CD4-positive, alpha-beta T cell treated with Interleukin-4 for 4 hours (primary cell): ENCODE data around the gene MFAP1.
"Not testable (repeated sequence)": the region's sequence is repeated elsewhere in the genome, so short reads cannot be mapped to it uniquely, and the experiment has no call there.

Source experiments
- DNase-seq: peaks from one replicate; pipeline ENCODE4 v3.0.0-alpha.2; 2020

The MFAP1 gene, protein sequence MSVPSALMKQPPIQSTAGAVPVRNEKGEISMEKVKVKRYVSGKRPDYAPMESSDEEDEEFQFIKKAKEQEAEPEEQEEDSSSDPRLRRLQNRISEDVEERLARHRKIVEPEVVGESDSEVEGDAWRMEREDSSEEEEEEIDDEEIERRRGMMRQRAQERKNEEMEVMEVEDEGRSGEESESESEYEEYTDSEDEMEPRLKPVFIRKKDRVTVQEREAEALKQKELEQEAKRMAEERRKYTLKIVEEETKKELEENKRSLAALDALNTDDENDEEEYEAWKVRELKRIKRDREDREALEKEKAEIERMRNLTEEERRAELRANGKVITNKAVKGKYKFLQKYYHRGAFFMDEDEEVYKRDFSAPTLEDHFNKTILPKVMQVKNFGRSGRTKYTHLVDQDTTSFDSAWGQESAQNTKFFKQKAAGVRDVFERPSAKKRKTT

DNA sequence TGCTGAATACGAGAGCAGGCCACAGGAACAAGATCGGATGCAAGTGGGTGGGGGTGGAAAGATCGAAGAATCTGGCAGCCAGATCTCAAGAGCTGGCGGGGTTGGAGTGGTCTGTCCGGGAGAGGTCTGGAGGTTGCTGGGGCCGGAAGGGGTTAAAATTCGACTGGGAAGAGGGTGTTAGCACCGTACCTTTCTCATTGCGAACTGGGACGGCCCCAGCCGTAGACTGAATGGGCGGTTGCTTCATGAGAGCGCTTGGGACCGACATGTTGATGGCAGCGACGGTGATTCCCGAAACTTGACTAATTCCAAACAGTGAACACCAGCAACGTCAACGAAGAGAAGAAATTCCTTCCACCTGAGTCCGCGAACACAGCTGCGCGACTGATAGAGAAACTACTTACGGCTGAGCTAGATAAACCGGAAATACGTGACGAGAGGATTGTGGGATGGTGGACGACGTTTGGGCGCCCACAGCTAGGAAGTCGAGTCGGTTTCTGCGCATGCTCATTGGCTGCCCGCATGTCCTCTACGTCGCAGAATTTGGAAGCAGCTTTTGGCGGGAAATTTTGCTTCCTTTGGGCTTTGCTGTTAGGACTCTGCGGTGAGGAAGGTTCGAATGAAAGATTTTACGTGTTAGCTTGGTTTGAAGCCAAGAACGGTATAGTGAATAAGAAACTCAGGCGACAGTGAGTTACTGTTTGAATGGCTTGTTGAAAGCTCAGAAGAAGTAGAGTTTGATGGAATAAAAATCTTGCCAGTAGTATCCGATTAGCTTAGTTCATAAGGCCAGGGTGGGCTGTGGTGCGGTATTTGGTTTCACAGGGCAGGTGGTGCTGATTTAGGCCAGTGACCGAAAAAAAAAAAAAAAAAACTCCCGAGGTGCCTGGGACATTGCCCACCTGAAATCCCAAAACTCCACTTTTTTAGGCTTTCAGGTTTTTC, at the start of gene MFAP1:
Gene MFAP1 (minus strand): TSS at position 389 of the 945 bp plus-strand sequence. CDS start 121 bp downstream, at position 268.
- DNase-seq = peak; percentile 94

DNA sequence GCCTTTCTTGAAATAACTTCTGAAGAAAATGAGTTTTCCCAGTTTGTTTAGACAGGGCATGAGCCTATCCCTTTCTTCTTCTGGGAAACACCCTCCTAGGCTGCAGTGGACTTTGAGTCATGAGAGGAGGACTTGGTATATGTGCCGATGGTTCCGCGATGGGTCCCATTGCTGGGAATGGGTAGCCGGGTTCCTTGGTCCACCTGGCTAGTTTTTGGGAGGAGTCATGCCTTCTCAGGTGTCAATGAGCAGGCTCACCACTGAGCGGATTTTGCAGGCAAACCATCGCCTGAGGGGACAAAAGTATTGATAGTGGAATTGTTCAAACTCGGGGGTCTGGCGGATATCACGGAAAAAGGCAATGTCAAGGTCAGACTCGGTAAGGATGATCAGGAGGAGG, 49.2 kb upstream of the MFAP1 start:
- no peak for DNase-seq

DNA sequence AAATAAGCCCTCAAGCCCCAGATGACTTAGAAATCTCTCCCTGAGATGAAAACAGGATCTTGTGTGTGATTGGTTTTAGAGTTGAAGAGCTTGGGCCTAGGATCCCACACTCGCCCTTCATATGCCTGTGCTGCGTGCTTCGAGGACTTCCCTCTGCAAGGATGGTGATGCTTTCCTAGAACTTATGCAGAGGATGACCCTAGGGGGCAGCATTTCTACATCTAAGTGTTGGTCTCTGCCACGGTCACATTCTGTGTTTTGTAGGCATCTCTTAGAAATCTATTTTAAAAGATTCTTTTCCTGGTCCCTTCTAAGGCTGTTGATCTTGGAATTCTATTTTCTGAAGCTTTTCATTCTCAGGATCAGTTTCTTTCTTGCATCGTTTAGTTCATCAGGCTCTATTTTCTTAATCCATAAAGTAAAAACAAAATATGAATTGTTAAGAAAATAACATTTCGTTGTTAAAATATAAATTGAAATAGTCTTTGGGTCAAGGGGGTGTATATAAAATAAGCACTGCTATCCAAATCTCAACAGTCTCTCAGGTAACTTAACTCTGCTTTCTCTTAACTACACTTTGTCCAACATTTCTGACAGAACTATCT, 48.0 kb upstream of the MFAP1 start:
- peak; percentile 8 for DNase-seq

DNA sequence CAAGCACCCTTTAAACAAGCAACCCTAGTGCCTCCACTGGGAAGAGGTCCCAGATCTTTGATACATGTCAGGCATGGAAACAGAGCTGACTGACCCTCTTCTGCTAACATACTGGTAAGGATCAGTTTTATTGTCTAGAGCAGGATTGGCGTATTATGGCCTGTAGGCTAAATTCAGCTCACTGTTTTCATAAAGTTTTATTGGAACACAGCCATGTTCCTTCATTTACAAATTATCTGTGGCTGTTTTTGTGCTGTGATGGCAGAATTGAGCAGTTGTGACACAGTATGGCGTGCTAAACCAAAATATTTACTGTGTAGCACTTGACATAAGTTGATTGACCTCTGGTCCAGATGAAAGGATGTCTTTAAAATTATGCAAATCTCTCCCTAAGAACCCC, 47.3 kb upstream of the MFAP1 start:
- no peak for DNase-seq

DNA sequence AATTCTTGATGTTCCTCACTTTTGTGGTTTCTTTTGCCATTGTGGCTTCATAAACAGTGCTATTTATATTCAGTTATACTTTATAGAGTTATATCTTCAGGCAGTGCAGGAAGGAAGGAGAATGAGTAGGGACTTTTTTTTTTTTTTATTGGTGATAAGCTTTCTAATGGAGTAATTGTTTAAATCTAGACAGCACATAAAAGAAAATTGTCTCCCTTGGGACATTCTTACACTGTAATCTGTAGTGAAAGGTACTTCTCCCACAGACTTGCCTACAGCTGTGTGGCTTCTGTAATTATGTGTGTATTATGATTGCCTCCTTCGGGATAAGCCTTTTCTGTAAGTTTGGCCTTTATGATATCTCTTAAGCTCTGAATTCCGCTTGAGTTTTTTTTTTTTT, 43.9 kb upstream of the MFAP1 start:
- DNase-seq = no peak

DNA sequence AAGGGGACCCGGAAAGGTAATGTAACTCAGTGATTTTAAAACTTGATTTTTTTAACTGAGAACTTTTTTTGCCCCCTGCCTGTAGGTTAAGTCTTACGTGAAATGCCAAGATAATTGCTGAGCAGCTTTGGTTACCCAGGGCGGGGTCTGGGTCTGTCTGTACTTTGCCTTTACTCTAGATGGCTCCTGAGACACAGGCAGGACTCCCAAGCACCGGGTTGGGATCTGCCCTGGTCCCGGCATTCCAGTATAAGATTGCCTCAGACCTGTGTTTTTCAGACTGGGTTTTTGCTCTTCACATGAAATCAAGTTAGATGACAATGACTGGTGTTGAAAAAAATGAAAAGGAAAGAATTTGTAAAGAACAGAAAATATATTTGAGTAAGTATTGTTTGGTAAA, 42.6 kb upstream of the MFAP1 start:
- DNase-seq = no peak

DNA sequence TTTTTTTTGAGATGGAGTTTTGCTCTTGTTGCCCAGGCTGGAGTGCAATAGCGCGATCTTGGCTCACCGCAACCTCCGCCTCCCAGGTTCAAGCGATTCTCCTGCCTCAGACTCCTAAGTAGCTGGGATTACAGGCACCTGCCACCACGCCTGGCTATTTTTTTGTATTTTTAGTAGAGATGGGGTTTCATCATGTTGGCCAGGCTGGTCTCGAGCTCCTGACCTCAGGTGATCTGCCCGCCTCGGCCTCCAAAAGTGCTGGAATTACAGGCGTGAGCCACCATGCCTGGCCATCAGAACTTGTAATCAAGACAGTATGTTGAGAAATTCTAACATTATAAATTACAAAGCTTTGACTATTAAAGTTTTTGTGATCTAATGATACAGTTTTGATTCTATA, 42.1 kb upstream of the MFAP1 start:
- not testable (repeated sequence) for DNase-seq

DNA sequence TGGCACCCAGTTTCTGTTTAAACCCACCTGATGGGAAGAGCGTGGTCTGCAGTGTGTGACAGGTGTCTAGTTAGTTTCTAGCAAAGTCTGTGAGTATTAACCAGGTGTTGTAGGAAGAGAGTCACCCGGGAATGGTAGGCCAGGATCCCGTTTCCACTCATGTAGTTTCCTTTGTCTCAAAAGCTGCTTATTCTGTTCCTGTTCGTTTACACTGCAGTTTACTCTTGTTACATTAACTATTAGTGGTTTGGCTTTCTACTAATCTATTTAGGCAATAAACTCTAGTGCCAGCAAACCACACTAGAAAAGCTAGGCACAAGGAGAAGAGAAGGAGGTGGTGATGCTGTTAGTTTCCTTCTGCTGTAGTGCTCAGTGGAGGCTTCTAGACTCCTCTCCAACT, 35.1 kb upstream of the MFAP1 start:
- no peak for DNase-seq

DNA sequence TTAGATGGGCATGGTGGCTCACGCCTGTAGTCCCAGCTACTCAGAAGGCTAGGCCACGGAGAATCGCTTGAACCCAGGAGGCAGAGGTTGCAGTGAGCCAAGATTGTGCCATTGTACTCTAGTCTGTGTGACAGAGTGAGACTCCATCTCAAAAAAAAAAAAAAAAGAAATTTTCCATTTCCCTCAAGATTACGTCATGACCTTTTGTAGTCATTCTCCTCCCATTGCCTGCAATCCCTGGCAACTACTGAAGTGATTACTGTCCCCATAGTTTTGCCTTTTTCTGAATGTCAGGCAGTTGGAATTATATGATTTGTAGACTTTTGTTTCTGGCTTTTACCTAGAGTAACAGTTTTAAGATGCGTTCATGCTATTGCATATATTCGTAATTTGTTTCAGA, 30.3 kb upstream of the MFAP1 start:
- DNase-seq = no peak

DNA sequence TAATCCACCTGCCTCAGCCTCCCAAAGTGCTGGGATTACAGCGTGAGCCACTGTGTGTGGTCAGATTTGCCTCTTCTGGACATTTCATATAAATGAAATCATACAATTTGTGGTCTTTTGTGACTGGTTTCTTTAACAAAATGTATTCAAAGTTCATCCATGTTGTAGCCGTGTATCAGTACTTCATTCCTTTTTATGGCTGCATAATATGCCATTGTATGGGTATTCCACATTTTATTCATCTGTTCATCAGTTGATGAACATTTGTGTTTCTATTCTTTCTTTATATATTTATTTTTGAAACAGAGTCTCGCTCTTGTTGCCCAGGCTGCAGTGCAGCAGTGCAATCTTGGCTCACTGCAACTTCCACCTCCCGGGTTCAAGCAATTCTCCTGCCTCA, 28.1 kb upstream of the MFAP1 start:
- DNase-seq = no peak

DNA sequence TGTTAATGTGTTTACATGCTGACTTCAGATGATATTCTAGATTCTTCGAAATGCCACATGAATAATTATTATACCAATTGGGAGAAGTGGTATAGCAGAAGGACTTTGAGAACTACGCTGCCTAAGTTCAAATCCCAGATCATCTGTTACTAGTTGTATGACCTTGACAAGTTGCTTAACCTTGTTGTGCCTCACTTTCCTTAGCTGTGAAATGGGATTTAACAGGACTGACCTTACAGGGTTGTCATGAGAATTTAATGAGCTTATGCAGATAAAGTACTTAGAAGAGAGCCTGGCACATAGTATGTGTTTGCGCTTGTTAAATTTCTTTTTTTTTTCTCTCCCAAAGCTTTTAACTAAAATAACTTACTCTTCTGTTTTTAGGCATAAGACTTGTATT, 26.8 kb upstream of the MFAP1 start:
- DNase-seq = no peak

DNA sequence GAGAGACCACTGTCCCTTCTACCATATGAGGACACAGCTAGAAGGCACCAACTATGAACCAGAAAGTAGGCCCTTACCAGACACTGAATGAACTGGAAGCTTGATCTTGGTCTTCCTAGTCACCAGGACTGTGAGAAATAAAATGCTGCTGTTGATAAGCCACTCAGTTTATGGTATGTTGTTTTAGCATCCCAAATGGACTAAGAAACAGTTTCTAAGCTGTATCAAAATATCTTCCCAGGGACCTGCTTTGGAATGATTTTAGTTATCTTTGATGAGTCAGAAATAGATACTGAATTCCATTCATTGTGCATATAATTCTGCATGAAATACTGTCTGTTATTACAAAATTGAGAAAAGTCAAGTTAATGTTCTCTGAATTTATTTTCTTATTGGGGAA, 20.9 kb upstream of the MFAP1 start:
- no peak for DNase-seq

DNA sequence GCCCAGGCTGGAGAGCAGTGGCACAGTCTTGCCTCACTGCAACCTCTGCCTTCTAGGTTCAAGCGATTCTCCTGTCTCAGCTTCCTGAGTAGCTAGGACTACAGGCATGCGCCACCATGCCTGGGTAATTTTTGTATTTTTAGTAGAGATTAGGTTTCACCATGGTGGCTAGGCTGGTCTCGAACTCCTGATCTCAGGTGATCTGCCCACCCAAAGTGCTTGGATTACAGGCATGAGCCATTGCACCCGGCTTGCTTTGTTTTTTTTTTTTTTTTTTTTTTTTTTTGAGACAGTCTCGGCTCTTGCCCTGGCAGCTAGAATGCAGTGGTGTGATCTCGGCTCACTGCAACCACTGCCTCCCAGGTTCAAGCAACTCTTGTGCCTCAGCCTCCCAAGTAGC, 8.0 kb upstream of the MFAP1 start:
- DNase-seq = not testable (repeated sequence)

DNA sequence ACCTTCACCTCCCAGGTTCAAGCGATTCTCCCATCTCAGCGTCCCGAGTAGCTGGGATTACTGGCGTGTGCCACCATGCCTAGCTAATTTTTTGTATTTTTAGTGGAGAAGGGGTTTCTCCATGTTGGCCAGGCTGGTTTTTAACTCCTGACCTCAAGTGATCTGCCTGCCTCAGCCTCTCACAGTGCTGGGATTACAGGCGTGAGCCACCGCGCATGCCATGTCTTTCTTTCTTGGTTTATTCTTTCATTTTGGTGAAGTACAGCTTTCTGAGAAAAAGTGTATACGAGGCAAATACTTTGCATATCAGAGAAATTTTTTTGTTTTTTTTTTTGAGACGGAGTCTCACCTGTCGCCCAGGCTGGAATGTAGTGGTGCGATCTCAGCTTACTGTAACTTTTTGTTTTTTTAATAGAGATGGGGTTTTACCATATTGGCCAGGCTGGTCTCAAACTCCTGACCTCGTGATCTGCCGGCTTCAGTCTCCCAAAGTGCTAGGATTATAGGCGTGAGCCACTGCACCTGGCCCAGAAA, 7.1 kb upstream of the MFAP1 start:
- not testable (repeated sequence) for DNase-seq

DNA sequence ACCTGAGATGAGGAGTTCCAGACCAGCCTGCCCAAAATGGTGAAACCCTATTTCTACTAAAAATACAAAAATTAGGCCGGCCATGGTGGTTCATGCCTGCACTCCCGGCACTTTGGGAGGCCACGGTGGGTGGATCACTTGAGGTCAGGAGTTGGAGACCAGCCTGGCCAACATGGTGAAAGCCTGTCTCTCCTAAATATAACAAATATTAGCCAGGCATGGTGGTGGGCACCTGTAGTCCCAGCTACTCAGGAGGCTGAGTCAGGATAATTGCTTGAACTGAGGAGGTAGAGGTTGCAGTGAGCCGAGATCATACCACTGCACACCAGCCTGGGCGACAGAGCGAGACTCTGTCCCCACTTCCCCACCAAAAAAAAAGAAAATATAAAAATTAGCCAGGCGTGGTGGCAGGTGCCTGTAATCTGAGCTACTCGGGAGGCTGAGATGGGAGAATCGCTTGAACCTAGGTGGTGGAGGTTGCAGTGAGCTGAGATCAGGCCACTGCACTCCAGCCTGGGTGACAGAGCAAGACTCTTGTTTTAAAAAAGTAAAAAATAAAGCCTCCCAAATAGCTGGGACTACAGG, 6.3 kb upstream of the MFAP1 start:
- DNase-seq = not testable (repeated sequence)

DNA sequence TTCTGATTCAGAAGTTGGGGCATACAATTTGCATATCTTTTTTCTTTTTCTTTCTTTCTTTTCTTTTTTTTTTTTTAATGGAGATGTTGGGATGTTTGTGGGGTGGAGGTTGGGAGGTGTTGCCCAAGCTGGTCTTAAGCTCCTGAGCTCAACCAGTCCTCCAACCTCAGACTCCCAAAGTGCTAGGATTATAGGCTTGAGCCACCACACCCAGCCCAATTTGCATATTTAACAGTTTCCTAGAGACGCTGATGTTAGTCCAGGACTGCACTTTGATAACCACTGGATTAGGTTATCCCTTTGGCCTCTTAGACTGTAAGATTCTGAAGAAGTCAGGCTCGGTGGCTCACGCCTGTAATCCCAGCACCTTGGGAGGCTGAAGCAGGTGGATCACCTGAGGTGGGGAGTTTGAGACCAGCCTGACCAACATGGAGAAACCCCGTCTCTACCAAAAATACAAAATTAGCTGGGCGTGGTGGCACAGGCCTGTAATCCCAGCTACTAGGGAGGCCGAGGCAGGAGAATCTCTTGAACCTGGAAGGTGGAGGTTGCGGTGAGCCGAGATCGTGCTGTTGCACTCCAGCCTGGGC, 5.6 kb upstream of the MFAP1 start:
- DNase-seq = not testable (repeated sequence)

DNA sequence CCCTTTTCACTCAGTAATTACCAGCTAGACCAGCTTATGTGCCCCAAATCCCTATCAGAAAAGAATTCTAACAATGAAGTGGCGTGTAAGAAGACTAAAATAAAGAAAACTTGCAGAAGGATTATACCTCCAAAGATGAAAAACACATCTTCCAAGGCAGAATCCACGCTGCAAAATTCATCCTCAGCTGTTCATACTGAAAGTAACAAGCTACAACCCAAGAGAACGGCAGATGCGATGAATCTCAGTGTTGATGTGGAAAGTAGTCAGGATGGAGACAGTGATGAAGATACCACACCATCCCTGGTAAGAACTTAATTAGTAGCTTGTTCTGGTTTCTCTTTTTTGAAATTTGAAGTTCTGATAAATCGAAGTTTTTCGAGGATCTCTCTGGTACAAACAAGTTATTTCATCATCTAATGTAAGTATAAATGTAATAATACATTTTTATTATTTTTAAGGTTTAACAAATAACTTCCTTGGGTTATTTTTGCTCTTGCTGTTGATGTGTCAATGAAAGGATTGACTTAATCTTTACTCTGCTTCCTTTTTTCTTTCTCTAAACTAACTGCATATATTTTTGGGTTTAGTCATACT, 3.7 kb upstream of the MFAP1 start:
- DNase-seq = peak; percentile 26

DNA sequence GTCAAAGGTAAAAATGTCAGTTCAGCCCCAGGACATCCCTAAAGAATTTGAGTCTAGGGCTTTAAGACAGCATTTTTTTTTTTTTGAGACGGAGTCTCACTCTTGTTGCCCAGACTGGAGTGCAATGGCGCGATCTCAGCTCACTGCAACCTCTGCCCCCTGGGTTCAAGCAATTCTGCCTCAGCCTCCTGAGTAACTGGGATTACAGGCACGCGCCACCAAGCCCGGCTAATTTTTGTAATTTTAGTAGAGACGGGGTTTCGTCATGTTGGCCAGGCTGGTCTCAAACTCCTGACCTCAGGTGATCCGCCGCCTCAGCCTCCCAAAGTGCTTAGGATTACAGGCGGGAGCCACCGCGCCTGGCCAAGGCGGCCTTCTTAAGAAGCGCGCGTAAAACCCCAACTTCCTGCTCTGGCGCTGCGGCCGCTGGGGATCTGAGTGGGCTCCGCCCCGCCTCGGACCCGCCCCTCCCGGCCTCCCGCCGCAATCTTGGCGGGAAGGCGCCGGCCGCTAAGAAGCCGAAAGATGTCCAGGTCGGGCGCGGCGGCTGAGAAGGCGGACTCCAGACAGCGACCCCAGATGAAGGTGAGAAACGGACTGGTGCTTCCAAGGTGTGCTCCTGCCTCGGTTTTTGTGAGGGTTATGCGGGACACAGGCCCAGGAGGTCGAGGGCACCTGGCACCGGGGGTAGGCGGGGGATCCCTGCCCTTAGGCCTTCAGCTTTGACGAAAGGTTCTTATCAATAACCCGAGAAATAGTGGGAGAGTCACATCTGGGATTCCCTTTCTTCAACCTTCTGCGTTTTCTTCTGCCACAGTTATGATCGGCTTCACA, 2.2 kb upstream of the MFAP1 start, which contains the start of gene WDR76:
Gene WDR76 (plus strand): TSS at position 495 of the 834 bp plus-strand sequence. CDS start 31 bp downstream, at position 526.
- peak; percentile 71 for DNase-seq

DNA sequence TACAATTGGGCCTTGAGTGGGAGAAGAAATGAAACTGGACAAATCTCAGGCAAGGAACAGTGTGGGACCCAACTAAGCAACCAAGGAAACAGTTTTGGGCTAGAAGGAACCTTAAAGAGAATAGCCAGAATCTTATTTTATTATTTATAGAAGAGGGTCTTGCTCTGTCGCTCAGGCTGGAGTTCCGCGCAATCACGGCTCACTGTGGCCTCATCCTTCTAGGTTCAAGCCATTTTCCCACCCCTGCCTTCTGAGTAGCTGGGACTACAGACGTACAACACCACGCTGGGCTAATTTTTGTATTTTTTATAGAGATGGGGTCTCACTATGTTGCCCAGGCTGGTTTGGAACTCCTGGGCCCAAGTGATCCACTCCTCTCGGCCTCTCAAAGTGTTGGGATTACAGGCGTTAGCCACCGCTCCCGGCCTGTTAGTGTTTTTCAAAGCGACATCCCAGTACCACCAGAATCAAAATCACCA, 1.6 kb upstream of the MFAP1 start:
- DNase-seq = no peak

DNA sequence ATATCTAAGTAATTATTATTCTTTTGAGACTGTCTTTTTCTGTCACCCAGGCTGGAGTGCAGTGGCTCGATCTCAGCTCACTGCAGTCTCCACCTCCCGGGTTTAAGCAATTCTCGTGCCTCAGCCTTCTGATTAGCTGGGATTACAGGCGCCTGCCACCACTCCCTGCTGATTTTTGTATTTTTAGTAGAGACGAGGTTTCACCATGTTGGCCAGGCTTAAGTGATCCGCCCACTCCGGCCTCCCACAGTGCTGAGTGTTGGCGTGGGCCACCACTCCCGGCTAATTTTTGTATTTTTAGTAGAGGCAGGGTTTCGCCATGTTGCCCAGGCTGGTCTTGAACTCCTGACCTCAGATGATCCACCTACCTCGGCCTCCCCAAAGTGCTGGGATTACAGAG, 815 bp upstream of the MFAP1 start:
- not testable (repeated sequence) for DNase-seq

DNA sequence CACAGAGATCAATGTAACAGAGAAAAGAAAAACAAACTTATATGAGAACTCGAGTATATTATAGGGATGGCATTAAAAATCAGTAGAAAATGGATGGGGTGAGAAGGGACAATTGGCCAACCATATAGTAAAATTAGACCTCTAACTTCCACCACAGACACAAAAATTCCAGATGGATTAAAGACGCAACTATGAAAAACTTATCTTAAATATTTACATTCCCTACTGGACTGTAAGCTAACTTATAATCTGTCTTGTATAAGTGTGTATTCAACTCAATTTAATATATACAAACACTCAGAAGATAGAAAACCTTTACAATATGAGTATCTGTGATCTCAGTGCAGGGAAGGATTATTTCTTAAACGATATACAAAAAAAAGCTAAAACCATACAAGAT, 3.0 kb downstream of the MFAP1 start:
- no peak for DNase-seq
